Central memory CD4-positive, alpha-beta T cell (primary cell): ENCODE measurements around the gene ZER1.

Experiments
- DNase-seq: peaks from one replicate; pipeline ENCODE4 v3.0.0; 2022

The ZER1 gene

DNA sequence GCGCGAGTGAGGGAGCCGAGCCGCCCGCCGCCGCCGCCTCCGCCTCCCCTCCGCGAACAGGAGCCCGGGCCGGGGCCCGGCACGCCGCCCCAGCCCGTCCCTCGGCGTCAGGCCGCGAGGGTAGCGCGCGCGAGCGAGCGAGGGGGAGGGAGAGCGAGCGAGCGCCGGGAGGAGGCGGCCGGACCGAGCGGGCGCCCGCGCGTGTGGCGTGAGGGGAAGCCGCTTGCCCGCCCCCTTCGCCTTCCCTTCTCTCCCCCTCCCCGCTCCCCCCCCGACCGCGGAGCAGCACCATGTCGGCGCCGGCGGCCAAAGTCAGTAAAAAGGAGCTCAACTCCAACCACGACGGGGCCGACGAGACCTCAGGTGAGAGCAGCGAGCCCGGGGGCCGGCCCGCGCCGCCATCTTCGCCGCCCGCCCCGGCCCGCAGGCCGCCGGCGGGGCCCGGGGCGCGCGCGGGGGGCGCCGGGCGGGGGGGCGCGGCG, 82.4 kb downstream of the ZER1 start:
- no peak for DNase-seq

DNA sequence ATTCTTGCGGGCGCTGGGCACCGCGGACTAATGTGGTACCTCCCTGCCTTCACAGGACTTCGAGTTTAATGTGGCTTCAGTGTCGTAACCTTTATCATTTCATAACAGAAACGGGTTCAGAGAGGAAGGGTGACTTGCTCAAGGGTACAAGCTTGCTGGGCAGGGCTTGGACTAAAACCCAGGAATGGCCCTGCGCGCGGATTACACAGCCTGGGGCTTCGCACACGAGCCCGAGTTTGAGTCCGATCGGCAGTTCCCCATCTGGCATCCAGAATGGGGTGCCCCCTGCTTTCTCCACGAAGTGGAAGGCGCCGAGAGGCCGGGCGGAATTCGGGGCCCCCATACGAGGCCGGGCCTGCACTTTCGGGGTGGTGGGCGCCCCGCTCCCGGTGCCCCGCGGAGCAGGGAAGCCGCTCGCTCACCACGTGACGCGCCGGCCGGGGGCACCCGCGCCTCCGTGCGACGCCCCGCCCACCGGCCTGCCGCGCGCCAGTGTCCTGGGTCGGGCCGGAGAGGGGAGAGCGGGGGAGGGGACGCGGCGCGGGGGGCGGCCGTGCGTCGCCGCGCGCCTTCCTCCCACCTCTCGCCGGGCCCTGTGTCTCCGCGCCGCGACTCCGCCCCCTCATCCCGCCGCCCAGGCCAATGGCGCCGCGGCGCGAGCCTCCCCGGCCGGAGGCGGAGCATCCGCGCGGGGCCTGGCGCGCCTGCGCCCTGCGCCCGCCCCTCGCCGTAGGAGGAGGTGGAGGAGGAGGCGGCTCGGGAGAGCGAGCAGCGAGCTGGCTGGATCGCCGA, 83.0 kb downstream of the ZER1 start, which contains the start of gene SET:
Gene SET (plus strand): TSS at position 722 of the 792 bp plus-strand sequence. CDS start 361 bp downstream, outside the sequence.
- peak; percentile 93 for DNase-seq

DNA sequence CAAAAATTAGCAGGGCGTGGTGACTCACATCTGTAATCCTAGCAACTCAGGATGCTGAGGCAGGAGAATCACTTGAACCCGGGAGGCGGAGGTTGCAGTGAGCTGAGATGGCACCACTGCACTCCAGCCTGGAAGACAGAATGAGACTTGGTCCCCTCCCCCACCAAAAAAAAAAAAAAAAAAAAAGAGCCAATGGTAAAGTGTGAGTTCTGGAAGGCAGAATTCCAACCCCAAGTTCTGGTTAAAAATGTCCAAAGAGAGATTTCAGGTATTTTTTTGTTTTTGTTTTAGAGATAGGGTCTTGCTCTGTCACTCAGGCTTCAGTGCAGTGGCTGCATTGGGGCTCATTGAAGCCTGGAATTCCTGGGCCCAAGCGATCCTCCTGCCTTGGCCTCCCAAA, 84.3 kb downstream of the ZER1 start:
- DNase-seq: no peak

DNA sequence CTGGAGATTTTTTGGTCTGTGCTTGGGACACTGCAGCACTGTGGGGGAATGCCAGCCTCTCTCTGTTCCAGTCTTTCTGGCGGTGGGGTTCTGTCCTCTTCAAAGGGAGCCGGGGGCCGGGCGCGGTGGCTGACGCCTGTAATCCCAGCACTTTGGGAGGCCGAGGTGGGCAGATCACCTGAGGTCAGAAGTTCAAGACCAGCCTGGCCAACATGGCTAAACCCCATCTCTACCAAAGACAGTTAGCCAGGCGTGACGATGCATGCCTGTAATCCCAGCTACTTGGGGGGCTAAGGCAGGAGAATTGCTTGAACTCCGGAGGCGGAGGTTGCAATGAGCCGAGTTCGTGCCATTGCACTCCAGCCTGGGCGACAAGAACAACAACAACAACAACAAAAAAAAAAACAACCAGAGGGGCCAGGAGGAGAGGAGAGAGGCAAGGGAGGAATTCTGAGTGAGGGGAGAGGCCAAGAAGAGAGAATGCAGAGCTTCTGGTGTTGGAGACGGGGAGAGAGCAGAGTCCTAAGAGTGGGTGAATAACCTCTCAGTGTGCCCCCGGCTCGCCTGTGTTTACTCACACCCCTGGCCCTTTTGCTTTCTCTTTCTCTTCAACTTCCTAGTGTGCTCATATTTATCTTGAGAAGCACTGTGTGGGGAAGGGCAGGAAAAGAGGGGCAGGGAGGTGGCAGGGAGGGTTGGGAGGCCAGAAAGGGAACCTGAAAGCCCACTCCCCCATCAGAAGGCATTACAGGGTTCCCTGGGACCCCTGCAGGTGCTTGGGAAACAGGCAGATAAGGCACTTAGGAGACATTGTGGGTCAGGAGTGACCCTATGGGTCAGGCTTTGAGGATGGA, 85.9 kb downstream of the ZER1 start:
- peak; percentile 27 for DNase-seq

DNA sequence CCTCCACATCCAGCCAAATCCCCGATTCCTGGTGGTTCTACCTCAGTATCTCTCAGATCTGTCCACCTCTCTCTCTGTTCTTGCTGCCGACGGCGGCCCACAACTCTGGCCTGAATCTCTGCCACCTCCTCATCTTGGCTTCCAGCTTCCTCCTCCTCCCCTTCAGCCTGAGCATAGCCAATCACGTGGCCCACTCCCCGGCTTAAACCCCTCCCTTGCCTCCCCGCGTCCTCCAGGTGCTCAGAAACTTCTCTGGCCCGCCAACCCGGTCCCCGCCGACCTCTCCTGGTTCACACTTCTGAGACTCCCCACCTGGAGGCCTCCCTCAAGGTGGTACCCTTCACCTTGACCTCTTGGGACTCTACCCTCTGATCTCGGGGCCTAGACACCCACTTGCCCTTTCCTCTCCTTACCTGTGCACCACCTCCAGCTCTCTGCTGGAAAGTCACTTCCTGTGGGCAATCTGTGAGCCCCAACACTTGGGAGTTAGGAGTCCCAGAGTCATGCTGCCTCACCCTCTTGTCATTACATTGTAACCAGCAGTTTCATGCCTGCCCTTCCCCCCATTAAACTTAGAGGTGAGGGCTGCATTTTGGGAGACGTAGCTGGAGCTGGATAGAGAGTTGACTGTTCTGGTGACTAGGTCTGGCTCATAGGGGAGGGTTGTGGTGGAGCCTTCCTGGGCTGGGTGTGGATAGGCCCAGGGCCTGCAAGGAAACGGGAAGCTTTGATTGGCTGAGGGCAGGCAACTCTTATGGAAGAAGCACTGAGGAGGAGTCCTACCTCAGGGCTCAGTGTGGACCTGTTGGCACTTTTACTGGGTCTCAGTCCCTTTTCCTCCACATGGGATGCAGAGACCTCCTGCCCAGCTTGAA, 87.2 kb downstream of the ZER1 start:
- DNase-seq: peak; percentile 72

DNA sequence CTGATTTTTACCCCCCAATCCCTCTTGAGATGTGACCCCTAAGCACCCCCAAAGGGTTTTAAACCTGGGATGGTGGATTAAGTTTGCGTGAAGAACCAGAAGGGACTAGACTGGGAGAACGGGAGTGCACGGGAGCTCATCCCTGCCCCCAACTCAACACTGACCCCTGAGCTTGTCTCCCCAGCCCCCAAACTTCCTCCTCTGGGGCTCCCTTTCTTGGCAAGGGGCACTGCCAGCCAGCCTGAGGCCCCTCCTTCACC, 87.7 kb downstream of the ZER1 start:
- no peak for DNase-seq

DNA sequence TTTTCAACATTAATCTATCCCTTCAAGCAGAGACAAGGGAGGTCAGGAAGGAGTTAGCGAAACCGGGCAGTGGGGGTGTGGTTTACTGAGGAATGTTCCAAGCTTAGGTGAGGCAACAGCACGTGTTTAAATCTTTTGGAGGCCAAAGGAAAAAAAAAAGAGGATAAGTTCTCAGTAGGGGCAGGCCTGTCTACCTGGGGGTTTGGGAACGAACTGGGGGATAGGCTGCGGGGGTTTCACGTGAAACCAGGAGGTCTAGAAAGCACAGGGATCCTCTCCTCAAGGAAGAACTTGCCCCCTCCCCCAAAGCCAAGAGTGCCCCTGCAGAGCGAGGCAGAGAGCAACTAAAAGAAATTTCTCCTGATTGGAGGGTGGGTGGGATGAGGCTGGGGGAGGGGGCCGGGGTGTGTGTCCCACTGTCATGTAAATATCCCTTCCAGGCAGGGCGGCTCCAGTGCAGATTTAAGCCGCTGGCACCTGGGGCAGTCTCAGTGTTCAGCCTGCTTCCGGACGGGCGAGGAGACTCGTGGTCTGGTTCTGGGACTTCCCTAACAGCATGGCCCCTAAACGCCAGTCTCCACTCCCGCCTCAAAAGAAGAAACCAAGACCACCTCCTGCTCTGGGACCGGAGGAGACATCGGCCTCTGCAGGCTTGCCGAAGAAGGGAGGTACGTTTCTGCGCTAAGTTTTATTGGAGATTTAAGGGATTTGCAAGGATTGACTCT, 88.2 kb downstream of the ZER1 start:
- DNase-seq: no peak
